Measurements from ENCODE around the gene AGAP1. TPM values are rescaled to one million over a fixed set of nuclear protein-coding genes. Genes with fewer than 3 reads are reported as not detected.

AGAP1 gene
- total RNA-seq, 1 donor from 2014 or later = 39.4 TPM

DNA sequence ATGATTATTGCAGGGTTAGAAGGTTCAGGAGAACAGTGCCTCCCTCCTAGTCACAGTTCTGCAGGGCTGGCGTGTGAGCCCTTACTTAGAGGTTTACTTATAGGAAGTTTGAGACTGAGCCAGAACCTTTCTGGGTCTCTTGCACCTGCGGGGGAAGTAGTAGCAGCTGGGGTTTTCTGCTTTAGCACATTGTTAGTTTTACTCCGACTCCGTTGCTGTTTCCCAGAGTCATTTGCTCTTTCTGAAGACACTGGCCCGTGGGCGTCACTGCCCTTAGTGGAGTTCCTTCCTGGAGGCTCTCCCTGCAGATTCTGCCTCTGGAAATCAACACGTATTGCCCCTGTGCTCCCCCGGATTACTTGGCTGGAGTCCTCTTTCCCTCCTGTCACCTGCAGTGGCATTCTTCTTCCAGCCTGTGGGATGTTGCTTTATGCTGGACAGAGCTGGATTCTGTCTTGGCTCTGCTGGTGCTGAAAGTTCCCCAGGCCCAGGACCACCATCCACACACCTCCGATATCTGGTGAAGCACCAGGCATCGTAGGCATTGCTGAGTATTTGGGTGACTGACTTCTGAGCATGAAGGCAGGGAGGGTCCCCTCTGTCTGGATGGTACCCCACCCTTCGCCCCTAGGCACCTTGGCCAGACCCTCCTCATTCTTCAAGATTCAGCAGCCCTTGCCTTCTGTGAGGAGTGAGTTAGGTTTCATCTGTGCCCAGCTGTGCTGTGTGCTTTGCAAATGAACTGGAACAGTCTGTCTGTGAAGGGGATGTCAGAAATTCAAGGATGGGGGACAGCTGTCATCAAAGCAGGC lies 51.7 kb downstream of the AGAP1 start:
- no peak overlapping the region for H3K27ac Mint-ChIP-seq (ENCODE audit: unreplicated experiment)
- H2AFZ ChIP-seq (ENCODE audit: low read depth, low read length) = no peak overlapping the region

GRCh38 chr2:235546151-235546435 lies 52.2 kb downstream of the AGAP1 start:
- no peaks in the 10 kb centered on the region for H3K27me3 ChIP-seq (ENCODE audit: insufficient read depth, low read length)
- H3K4me1 ChIP-seq (ENCODE audit: insufficient read depth, low read length) = no peaks in the 10 kb centered on the region
- H3K27ac ChIP-seq (ENCODE audit: low read depth, low read length) = no peak overlapping the region
- DNase-seq (ENCODE audit: low read depth) (no peak), FAIRE-seq (no peak)
- H3K9me3 ChIP-seq (ENCODE audit: insufficient read depth, low read depth, low read length) = no peaks in the 10 kb centered on the region
- no peak for TF ChIP-seq EZH2 (IDR thresholded peaks at IDR 0.05; ENCODE audit: insufficient read depth, low read length)
- TF ChIP-seq CTCF (IDR thresholded peaks at IDR 0.05; ENCODE audit: insufficient read depth, low read depth, low read length) = no peak
- no peak overlapping the region for H3K4me3 Mint-ChIP-seq (ENCODE audit: unreplicated experiment)
- H3K4me2 ChIP-seq (ENCODE audit: low read length) = no peak overlapping the region
- peaks cover 85% of the 10 kb centered on the region for H4K20me1 ChIP-seq (ENCODE audit: insufficient read depth, low read length)
- H3K9me3 Mint-ChIP-seq (ENCODE audit: unreplicated experiment) = no peaks in the 10 kb centered on the region
- no peaks in the 10 kb centered on the region for H3K36me3 Mint-ChIP-seq (ENCODE audit: low read depth, unreplicated experiment)
- H3K4me1 Mint-ChIP-seq (ENCODE audit: low read depth, unreplicated experiment) = peaks cover 13% of the 10 kb centered on the region
- peaks cover 39% of the 10 kb centered on the region for H3K79me2 ChIP-seq (ENCODE audit: insufficient read depth, low read length)
- H3K36me3 ChIP-seq (ENCODE audit: insufficient read depth, low read length) = no peaks in the 10 kb centered on the region
- no peak overlapping the region for H3K4me3 ChIP-seq (ENCODE audit: insufficient read depth, low read depth, low read length)
- H2AFZ ChIP-seq (ENCODE audit: low read depth, low read length) = no peak overlapping the region
- H3K9ac ChIP-seq (ENCODE audit: low read length) = no peak overlapping the region
- H3K27me3 Mint-ChIP-seq (ENCODE audit: low read depth, unreplicated experiment) = no peaks in the 10 kb centered on the region
- H3K27ac Mint-ChIP-seq (ENCODE audit: unreplicated experiment) = no peak overlapping the region

More for the DNA sequence above, 51.7 kb downstream of the AGAP1 start:
- Histone ChIP-seq H3K9me3 (ENCODE audit: insufficient read depth, low read depth, low read length) (no peaks in the 10 kb centered on the region), H3K27me3 (ENCODE audit: insufficient read depth, low read length) (no peaks in the 10 kb centered on the region), H3K4me2 (ENCODE audit: low read length) (no peak overlapping the region), H3K4me3 (ENCODE audit: insufficient read depth, low read depth, low read length) (no peak overlapping the region), H3K79me2 (ENCODE audit: insufficient read depth, low read length) (peaks cover 40% of the 10 kb centered on the region), H3K36me3 (ENCODE audit: insufficient read depth, low read length) (no peaks in the 10 kb centered on the region), H3K27ac (ENCODE audit: low read depth, low read length) (no peak overlapping the region), H3K9ac (ENCODE audit: low read length) (no peak overlapping the region), H4K20me1 (ENCODE audit: insufficient read depth, low read length) (peaks cover 84% of the 10 kb centered on the region), H3K4me1 (ENCODE audit: insufficient read depth, low read length) (no peaks in the 10 kb centered on the region)
- DNase-seq (ENCODE audit: low read depth) = no peak
- Mint-ChIP-seq H3K27me3 (ENCODE audit: low read depth, unreplicated experiment) (no peaks in the 10 kb centered on the region), H3K36me3 (ENCODE audit: low read depth, unreplicated experiment) (no peaks in the 10 kb centered on the region), H3K4me3 (ENCODE audit: unreplicated experiment) (no peak overlapping the region), H3K4me1 (ENCODE audit: low read depth, unreplicated experiment) (peaks cover 13% of the 10 kb centered on the region), H3K9me3 (ENCODE audit: unreplicated experiment) (no peaks in the 10 kb centered on the region)
- FAIRE-seq = no peak
- TF ChIP-seq EZH2 (IDR thresholded peaks at IDR 0.05; ENCODE audit: insufficient read depth, low read length) (no peak), CTCF (IDR thresholded peaks at IDR 0.05; ENCODE audit: insufficient read depth, low read depth, low read length) (no peak)

- no peak overlapping the region for H3K4me2 ChIP-seq (ENCODE audit: low read length)
- no peaks in the 10 kb centered on the region for H3K9me3 ChIP-seq (ENCODE audit: insufficient read depth, low read depth, low read length)
- FAIRE-seq (no peak), DNase-seq (ENCODE audit: low read depth) (no peak)
- H4K20me1 ChIP-seq (ENCODE audit: insufficient read depth, low read length) = peaks cover 88% of the 10 kb centered on the region
- no peaks in the 10 kb centered on the region for H3K27me3 ChIP-seq (ENCODE audit: insufficient read depth, low read length)
- Mint-ChIP-seq H3K4me1 (ENCODE audit: low read depth, unreplicated experiment) (peaks cover 13% of the 10 kb centered on the region), H3K36me3 (ENCODE audit: low read depth, unreplicated experiment) (no peaks in the 10 kb centered on the region), H3K27ac (ENCODE audit: unreplicated experiment) (no peak overlapping the region), H3K4me3 (ENCODE audit: unreplicated experiment) (peak overlapping the region; percentile 29), H3K9me3 (ENCODE audit: unreplicated experiment) (no peaks in the 10 kb centered on the region), H3K27me3 (ENCODE audit: low read depth, unreplicated experiment) (no peaks in the 10 kb centered on the region)
- peaks cover 39% of the 10 kb centered on the region for H3K79me2 ChIP-seq (ENCODE audit: insufficient read depth, low read length)
- no peak overlapping the region for H3K9ac ChIP-seq (ENCODE audit: low read length)
- no peak overlapping the region for H3K4me3 ChIP-seq (ENCODE audit: insufficient read depth, low read depth, low read length)
- no peaks in the 10 kb centered on the region for H3K4me1 ChIP-seq (ENCODE audit: insufficient read depth, low read length)
- TF ChIP-seq EZH2 (IDR thresholded peaks at IDR 0.05; ENCODE audit: insufficient read depth, low read length) (no peak), CTCF (IDR thresholded peaks at IDR 0.05; ENCODE audit: insufficient read depth, low read depth, low read length) (no peak)
- H2AFZ ChIP-seq (ENCODE audit: low read depth, low read length) = no peak overlapping the region
- no peaks in the 10 kb centered on the region for H3K36me3 ChIP-seq (ENCODE audit: insufficient read depth, low read length)
- H3K27ac ChIP-seq (ENCODE audit: low read depth, low read length) = no peak overlapping the region
These were observed 52.6 kb downstream of the AGAP1 start for GRCh38 chr2:235546436-235546835.
